Measurements from ENCODE around the gene OPRM1.
"Not testable (repeated sequence)": the region's sequence is repeated elsewhere in the genome, so short reads cannot be mapped to it uniquely, and the experiment has no call there.

OPRM1 gene

DNA sequence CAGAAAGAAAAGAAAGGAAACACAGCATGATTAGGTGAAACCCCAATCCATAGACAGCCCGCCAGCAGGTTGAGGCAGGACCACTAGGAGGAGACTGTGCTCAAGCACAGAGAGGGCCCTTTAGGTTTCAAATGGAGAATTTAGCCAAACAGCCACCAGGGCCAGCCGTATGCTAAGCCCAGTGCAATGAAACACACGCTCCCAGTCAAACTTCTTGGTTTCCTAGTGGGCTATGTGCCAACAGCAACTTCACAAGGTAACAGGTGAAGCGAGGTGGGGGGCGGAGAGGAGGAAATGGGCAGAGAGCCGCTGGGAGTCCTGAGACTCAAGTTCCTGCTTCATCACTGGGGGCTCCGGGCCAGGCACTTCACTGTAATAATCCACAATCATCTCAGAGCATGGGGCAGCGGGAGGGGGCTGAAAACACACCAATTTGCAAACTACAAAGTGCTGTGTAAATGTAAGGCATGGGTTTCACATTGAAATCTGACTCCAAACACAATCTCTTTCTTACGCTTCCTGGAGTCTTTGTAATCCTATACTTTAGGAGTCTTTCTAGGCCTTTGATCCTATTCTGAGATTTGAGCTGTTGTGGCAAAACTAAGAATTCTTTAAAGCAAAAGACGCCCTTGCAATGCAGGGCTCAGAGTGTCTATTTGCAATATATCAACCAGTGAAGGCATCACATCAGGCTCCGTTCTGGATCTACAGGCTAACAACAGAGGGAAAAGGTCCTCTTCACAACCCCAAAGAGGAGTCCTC lies 117.3 kb downstream of the OPRM1 start:
- peak; percentile 95 for DNase-seq

DNA sequence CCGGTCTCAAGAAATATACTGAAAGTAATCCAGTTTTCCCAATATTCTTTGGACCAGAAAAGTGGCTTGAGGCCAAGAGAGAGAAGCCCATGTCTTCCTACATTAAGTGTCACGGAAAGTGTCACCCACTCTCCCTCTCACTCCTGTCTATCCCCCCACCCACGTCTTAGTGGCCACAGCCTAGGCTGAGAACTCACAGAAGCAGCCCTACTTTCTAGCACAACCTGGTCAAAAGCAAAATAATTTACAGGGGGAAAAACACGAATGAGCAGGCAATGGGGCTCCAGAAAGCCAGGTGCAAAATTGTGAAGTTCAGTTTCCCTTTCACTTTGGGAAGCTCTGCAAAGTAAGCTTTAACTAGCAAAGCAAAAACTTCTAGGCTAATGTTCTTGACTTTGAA lies 118.0 kb downstream of the OPRM1 start:
- no peak for DNase-seq

DNA sequence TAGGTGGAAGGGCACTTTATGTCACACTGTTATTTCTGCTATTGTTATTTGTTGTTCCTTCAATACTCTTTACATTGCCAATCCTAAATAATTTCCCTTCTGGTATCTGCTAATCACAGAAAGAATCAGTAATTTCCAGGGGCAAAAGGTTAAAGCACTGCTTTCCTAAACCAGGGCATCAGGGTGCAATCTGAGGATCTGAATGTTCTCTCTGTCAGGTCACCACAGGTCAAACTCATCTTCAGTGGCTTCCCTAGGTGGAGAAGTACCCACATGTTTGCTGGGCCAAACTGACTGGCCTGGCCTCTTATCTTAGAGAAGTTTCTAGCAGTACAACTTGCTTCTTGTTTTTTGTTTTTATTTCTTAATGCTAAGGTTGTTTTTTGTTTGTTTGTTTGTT lies 118.7 kb downstream of the OPRM1 start:
- DNase-seq, result no peak

DNA sequence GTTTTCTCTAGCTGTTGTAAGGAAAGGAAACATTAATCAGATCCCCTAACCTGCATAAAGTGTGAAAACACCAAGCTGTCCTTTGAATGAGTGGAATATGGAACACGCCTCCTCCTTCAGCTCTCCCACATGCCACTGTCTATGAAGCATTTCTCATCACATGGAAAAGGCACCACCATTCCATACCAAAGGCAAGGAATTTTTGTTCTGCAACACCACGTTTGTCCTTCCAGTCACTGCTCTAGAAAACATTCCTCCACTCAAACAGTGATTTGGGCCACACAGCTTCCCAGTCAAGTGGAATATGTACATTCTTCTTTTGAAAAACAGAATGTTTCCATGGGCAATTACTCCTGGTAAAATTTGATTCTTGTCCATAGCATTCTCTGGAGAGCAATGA lies 120.1 kb downstream of the OPRM1 start:
- DNase-seq, result no peak

DNA sequence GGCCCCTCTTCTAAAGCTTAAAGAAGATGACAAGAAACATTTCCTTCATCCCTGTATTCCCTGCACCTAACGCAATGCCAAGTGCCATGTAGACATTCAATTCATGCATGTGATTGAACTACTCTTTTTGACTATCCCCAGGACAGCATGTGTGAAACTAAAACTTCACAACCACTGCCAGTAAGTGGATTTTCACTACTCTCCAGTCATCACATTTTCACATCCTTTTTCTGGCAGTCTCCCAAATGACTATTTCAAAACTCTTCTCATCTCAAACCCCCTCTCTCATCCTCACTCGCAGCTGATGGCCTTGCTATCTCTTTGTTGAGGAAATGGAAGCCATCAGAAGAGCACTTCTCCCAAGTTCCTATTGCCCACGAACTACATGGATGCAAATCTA lies 122.6 kb downstream of the OPRM1 start:
- no peak for DNase-seq

DNA sequence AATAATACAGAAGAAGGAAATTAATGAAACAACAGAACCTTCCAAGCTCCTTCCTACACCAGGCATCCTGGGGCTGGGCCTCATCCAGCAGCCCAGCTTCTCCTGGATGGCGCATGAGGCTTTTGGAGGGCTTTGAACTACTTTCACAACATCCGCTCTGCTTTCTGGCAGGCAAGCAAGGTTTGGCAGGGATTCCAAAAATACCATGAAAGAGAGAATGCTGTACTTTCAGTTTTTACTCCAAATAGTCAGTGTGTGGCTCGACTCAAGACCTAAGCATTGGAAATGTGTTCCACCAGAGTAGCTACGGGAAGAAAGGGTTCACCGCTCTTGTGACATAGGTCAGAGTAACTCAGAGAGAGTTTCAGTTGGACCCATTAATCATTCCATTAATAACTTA lies 125.4 kb downstream of the OPRM1 start:
- no peak for DNase-seq

DNA sequence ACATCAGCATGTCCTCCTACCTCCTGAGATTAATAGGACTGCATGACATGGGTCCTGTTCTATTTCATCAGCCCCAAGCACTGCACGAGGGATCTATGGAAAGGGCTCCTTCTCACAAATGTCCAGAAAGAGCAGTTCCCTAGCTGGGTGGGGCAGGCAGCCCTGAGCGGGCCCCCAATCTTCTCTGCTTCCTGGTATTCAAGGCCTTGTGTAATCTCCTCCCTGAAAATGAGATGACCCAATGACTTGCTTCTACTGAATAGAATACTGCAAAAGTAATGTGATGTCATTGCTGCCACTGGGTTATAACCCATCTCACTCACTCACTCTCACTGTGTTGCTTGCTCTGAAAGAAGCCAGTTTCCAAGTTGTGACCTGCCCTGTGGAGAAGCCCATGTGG lies 126.4 kb downstream of the OPRM1 start:
- DNase-seq, result no peak

DNA sequence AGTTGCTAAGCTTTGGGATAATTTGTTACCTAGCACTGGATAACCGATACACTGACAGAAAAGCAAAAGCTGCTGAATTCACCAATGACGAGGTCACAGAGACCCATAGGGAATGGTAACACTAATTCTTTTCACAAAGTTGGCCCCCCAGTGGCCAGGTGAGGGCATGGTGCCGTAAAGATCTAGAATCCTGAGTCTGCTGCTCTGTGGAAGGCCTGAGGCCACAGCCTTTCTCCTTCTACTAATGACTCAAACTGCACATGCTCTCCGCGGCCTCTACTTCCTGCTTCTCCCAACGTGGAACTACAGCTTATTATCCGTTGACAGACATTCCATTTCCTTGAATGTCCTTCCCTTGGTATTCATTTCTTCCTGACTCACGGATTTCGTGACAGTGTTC lies 127.1 kb downstream of the OPRM1 start:
- no peak for DNase-seq

DNA sequence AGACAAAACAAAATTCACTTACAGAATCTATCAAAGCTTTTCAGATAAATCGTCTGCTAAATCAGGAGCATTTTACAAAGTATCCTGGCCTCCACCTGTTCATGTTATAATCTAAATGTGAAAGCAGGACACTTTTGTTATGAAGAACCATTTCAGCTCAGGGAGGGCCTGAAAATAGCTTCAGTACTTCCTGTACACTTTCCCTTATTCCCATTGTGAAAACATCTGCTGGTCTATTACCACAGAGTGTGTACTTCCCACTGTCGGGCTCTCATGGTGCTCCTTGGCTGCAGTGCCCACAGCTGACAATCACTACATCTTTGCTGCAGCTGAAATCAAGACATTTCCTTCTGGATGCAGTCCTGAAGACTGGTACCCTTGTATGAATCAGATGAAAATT lies 128.1 kb downstream of the OPRM1 start:
- no peak for DNase-seq

DNA sequence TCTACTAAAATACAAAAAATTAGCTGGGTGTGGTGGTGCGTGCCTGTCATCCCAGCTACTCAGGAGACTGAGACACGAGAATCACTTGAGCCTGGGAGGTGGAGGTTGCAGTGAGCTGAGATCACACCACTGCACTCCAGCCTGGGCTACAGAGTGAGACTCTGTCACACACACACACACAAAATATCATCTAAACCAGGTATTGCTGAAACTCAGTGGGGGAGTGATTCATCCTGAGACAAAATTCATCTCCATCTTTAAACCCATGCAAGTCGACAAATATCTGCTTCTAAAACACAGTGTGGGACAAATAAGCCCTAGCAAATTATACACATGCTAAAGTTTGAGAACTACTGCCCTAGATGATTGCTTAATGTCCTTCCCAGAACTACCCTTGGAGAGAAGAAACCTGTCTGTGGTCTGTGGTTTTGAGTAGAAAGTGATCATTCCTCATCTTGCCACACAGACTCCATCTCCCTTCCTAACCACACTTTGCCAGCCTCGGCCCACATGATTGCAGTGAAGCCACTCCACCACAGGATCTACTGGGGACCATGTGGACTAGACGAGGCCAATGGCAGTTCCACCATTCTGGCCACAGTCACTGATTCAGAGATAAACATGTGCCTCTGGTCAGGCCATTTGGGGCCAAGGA lies 130.3 kb downstream of the OPRM1 start:
- no peak for DNase-seq

DNA sequence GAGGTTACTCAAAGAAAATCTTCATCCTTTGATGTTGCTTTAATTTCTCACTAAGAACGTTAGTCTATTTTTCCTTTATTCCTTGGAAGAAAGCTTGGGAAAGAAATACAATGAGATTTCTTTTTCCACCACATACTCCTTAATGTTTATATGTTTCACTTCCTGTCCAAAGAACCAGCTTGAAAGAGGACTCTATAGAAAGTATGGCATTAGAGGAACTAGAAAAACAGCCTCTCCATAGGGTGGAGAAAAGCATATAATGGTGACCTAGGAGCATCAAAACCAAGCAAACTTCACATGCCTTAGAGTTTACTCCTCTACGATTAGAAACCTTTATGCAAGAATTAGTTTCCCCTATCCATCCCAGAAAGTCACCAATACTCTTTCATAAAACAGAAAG lies 131.1 kb downstream of the OPRM1 start:
- DNase-seq, result no peak

DNA sequence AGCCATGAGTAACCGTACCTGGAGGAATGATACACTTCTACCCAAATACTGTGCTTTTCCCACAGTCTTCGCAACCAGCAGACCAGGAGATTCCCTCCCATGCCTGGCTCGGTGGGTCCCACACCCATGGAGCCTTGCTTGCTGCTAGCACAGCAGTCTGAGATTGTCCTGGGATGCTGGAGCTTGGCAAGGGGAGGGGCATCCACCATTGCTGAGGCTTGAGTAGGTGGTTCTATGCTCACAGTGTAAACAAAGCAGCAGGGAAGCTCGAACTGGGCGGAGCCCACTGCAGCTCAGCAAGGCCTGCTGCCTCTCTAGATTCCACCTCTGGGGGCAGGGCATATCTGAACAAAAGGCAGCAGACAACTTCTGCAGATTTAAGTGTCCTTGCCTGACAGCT lies 133.4 kb downstream of the OPRM1 start:
- not testable (repeated sequence) for DNase-seq

DNA sequence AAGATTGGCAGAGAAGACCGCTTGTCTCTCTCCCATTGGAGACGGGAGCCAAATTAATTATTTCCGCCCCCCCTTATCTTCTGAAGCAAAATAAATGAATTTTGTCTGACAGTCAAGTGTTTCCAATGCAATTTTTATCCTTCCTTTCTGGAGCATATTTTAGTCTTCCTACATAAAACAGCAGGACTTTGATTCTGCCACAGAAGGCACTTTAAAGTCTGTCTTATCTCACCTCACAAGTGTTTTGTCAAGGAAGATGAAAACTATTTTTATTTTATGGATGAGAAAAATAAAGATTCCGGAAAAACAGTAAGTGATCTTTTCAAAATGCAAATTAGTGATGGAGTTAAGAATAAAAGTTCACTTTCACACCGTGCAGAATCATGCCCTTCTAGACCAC lies 140.4 kb downstream of the OPRM1 start:
- no peak for DNase-seq

DNA sequence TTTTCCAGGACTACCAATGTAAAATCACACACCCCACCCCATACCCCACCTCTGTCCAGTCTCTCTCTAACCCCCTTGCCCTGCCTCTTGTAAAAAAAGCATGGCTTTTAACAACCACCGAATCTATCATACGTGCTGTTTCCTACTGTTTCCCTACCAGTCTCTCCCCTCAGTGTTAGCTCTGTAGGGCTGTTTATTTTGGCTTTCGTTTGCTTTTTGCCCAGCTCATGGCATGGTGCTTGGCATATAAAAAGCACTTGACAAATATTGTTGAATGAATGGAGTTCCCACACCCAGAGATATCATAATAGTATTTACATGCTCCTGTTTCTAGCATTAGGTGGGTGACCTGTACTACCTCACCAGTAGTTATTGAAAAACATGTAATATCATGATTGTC lies 148.2 kb downstream of the OPRM1 start:
- peak; percentile 12 for DNase-seq

DNA sequence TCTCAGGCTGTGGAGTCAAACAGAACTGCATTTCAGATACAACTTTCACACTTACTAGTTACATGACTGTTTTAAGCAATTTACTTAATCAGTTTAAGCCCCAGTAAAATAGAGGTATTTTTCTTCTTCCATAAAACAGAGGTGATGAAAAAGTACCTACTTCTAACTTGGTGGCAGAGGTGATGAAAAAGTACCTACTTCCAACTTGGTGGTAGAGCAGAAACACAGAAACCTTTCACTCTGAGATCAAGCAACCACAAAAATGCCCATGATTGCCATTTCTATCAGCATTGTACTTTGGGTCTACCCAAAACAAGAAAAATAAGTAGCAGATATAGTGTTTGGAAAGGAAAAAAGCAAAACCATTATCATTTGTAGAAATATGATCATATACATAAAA lies 148.7 kb downstream of the OPRM1 start:
- no peak for DNase-seq

DNA sequence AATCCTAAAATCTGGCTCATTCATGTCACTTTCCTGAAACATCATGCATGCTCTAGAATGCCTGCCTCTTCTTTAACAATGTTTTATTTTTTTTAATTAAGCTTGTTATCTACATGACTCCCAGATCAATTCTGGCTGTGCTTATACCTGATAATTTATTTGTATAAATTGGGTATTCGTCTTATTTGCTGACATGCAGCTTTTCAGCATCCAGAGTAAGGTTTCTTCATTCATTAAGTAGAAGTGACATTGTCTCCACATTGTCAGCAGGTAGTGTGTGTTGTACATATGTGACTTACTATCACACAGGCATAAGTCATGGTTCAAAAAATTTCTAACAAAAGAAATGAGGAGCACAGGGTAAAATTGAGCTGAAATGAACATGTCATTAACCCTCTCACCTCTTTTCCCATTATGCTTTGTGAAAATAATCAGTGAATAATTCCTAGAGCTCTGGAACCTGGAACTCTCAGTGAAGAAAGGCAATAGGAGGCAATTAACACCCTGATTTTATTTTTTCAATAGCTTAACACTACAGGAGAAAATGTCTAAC lies 157.4 kb downstream of the OPRM1 start:
- no peak for DNase-seq

DNA sequence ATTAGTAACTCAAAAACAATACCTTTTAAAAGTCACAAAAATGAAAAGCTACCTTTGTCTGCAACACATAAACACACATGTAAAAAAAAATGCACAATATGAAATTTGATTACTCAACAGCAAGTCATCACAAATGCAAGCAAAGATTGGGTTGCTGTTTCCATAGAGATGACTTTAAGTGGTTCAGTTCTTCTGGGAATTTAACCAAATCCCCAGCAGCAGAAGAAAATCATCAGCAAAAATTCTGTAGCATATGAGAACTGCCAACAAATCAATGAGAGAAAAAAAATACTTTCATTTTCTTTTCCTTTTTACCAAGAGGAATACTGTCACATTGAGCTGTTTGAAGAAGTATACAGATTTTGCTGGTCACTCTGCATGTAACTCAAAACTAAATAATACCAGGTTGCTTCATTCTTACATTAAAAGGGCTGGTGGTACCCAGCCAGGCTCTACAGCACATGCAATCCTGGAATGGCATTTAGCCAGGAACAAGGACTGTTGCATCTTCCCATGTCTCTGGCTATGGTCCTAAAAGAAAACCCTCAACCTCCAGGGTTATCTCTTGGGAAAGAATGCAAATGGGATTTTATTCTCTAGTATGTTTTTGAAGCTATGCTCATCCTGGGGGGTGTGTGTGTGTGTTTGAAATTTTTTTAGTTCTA lies 158.3 kb downstream of the OPRM1 start:
- DNase-seq, result no peak

DNA sequence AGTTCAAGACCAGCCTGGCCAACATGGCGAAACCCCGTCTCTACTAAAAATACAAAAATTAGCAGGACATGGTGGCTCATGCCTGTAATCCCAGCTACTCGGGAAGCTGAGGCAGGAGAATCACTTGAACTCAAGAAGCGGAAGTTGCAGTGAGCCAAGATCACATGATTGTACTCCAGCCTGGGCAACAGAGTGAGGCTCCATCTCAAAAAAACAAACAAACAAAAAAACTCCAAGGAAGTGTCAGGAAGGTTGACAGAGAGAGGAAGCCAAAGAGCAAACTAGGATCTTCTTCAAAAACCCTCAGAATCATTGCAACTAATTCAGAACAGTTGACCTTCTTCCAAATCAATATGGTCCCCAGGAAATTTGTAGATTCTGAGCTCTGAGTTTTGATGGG lies 162.6 kb downstream of the OPRM1 start:
- DNase-seq, result not testable (repeated sequence)

DNA sequence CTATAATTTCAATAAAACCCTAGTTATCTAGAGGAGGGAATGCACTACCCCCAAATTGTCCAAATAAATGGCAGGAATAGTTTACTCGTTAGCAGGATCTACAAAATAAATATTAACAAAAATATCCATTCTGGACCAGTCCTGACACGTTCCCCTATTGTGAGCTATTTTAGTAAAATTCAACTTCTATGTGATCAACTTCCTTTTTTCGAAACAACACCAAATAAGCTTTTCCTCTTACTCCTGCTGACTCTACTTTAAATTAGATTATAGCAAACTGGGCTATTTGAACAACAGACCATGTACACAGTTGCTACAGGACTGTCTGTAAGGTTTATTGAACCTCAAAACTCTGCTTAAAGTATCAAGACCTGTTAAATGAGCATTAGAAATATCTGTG lies 163.3 kb downstream of the OPRM1 start:
- no peak for DNase-seq

DNA sequence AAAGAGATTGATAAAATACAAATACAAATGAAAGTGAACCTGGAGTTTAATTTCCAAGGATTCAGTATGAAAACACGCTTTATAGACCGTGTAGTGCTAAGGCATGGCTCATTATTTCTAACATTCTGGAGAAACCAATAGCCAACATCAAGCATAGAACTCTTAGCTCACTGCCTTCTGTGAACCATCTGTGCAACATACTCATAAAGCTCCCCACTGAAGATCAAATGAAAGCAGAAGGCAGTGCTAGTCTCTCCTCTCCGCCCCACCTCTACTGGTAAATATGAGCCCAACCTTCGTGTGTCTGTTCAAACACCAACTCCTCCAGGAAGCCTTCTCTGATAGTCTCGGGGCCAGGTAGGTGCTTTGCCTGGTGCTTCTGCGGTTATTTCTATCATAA lies 163.9 kb downstream of the OPRM1 start:
- DNase-seq, result no peak

DNA sequence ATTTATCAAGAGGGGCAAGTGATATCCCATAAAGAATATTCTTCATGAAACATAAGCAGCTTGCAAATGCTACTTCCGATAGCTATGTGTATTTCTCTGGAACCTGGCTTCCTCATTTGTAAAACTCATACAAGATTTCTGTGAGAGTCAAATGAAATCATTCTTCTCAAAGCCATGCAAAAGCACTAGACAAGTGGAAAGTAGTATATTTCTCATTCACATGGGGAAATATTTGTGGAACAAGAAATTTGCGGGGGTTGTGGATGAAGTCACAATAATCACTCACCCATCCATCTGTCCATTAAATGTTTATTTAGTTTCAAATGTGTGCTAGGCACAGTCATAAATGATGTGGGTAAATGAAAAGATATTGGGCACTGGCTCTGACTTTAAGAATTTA lies 167.1 kb downstream of the OPRM1 start:
- DNase-seq, result no peak

DNA sequence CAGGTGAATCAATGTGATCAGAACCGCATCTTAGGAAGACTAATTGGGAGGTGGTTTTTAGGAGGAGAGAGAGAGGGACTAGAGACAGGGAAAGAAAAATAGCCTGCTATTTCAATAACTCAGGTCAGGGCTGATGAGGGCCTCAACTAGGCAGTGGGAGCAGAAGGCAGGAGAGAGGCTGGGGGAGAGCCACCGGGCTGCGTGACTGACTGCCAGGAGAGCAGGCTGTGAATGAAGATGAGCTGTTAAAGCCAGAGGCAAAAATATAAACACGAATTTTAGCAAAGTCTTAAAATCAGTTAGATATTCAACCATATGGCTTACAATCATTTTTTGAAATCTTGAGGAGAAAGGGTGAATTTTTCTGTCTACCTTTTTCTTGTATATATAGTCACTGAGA lies 168.0 kb downstream of the OPRM1 start:
- DNase-seq, result no peak

DNA sequence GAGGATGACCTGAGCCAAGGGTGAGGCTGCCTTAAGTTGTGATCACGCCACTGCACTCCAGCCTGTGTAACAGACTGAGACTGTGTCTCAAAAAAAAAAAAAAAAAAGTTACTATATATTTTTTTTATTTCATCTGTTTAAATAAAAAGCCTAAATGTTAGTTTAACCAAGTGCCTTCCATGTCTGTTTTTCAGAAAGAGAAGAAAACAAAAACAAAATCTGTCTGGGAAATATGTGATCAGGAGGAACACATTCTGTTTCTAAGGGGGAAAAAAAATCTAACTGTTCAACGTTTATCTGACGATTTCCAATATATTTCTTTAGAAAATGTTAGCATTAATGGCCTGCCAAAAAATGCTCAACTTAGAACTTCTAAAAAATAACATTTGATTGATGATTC lies 170.5 kb downstream of the OPRM1 start:
- no peak for DNase-seq

DNA sequence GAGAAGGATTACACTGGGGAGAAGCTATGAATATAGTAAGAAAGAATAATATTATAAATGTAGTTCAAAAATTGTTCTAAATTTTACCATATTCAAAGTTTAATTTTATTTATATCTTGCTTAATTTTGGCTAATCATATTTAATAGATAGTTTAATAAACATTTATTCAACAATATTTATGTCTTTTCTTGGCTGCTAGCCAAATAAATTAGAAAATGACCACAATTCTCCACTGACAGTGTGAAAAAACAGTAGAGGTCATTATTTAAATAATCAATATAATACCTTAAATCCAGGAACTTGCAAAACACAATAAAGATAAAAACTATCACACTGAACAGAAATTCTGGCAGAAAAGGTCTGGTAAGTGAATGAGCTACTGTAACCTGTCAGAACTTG lies 171.6 kb downstream of the OPRM1 start:
- DNase-seq, result no peak
